Measurements from ENCODE around the gene C18orf63. TPM values are rescaled to one million over a fixed set of nuclear protein-coding genes. Genes with fewer than 3 reads are reported as not detected.

The C18orf63 gene
- total and polyA plus RNA-seq, 2 of the 4 experiments (the other 2 are of a cell fraction) = not detected

DNA sequence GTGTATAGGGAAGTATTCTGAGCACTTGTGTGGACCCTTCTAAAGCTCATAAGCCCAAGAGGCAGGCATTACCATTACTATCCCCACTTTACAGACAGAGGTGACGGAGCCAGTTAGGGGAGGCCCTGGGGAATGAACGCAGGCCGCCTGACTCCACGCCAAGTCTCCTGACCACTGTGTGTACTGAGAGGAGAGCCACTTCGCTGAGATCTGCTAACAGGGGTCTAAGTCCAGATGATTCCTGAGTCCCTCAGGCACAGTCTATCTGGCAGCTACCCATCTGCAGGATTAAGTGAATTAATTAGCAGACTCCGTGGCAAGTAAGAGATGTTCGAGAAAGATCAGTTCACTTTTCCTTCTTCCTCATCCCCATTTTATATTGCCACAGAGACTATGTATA lies 37.6 kb upstream of the C18orf63 start:
- TF ChIP-seq NFE2L2 (IDR thresholded peaks at IDR 0.05; ENCODE audit: low read depth, low read length) = no peak
- TF ChIP-seq FOS (IDR thresholded peaks at IDR 0.05; ENCODE audit: low read depth, low read length) = no peak
- Histone ChIP-seq H2AK9ac (replicated peaks; ENCODE audit: low read depth, low read length, poor library complexity) (no peak overlapping the region), H3K4ac (ENCODE audit: low read depth, low read length) (no peak overlapping the region), H3K56ac (ENCODE audit: extremely low read depth, insufficient read depth, low read length) (no peak overlapping the region), H3K4me2 (ENCODE audit: low read depth, low read length) (no peak overlapping the region), H2AK5ac (ENCODE audit: low read depth, low read length) (no peak overlapping the region), H4K8ac (ENCODE audit: low read depth in 2 of 2, low read length in 2 of 2) (no peak overlapping the region), H3K27me3 (ENCODE audit: control insufficient read depth, insufficient read depth, low read length) (no peaks in the 10 kb centered on the region), H3K14ac (replicated peaks; ENCODE audit: low read depth, low read length) (no peak overlapping the region), H4K91ac (ENCODE audit: insufficient read depth, low read depth, low read length) (no peak overlapping the region), H3K9ac (ENCODE audit: low read depth, low read length) (no peak overlapping the region), H4K20me1 (ENCODE audit: insufficient read depth, low read length) (peaks cover 5% of the 10 kb centered on the region; the same call in 1 of the 2 replicates), H3K18ac (ENCODE audit: low read depth, low read length) (no peak overlapping the region), H2AFZ (replicated peaks; ENCODE audit: low read length, poor library complexity) (no peak overlapping the region), H3K4me1 (ENCODE audit: control insufficient read depth, insufficient read depth, low read length) (peaks cover 4% of the 10 kb centered on the region; the same call in 1 of the 2 replicates), H4K5ac (ENCODE audit: low read depth, low read length) (no peak overlapping the region), H2BK5ac (ENCODE audit: low read depth, low read length, poor library complexity, severe bottlenecking) (no peak overlapping the region), H2BK120ac (ENCODE audit: low read depth, low read length) (no peak overlapping the region), H2BK15ac (ENCODE audit: low read depth, low read length) (no peak overlapping the region), H3K79me1 (ENCODE audit: low read depth in 1 of 2, low read length in 2 of 2) (peaks cover 10 to 43% of the 10 kb centered on the region in 2 experiments), H3K36me3 (ENCODE audit: control insufficient read depth, insufficient read depth, low read length) (no peaks in the 10 kb centered on the region), H3K9me3 (ENCODE audit: control insufficient read depth, insufficient read depth, low read length) (no peaks in the 10 kb centered on the region), H2BK20ac (ENCODE audit: low read depth, low read length) (no peak overlapping the region), H3K9me1 (ENCODE audit: insufficient read depth, low read length) (peaks cover 10% of the 10 kb centered on the region; the same call in 1 of the 2 replicates), H3K4me3 (ENCODE audit: insufficient read depth, low read depth, low read length) (no peak overlapping the region), H3K27ac (ENCODE audit: insufficient read depth, low read length) (no peak overlapping the region), H3K23ac (ENCODE audit: low read depth, low read length) (no peak overlapping the region)
- no TSS peak for BruUV-seq (replicated peaks)
- in situ Hi-C loops (cut with MboI; ENCODE audit: low sequenced_read_pairs) (no loop called here), intact Hi-C loops (cut with micrococcal nuclease) (no loop called here), dilution Hi-C loops (cut with HindIII; ENCODE audit: low sequenced_read_pairs, unreplicated experiment) (no loop called here)
- ChIA-PET CTCF (no interaction called here), POLR2A (ENCODE audit: unreplicated experiment) (no interaction called here)
- WGBS, 2 experiments (ENCODE audit: extremely low coverage in 2 of 2, insufficient read length in 1 of 2) = no CpG with 5 or more reads among the region's 7 CpGs
- ATAC-seq (ENCODE audit: low read depth) (no peak), DNase-seq (no peak)

Data from IMR-90 (cell line).